HG02623 (cell line): Measurements from ENCODE around the gene RTN4R.
"Not testable (repeated sequence)": the region's sequence is repeated elsewhere in the genome, so short reads cannot be mapped to it uniquely, and the experiment has no call there.

Source experiments
- ATAC-seq: cut with Tn5 transposase; IDR thresholded peaks from one replicate; pipeline ENCODE4 v1.9.1; 2021; ENCODE audit warnings: moderate library complexity; ENCODE audit not compliant: unreplicated experiment

Gene RTN4R

DNA sequence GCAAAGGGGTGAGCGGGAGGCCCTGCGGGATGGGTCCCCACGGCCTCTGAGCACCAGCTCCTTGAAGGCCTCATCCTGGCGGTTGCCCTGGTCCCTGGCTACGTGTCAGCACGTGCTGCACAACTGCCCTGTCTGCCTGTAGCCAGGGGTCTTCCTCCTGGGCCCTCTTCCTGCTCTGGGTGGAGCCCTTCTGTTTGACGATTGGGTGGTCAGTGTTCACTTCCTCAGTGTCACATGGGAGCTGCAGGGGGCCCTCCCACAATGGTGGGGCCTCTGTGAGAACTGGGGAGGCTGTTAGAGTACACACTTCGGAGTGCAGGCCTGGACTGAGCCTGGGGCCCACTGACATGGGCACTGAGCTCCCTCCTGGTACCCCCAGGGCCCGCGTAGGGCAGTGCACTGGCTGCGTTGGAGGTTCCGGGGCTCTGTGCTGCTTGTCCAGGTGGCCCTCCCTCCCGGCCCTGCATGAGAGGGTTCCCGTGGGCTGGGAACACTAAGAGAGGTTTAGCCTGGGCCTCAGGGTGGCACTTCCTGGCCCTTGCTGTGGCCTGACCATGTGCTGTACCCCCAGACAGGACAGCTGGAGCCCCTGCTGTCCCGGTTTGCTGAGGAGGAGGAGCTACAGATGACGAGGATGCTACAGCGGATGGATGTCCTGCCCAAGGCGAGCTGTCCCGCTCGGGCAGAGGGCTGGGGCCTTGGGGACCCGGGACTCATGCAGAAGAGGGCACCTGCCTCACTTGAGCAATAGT lies 38.0 kb upstream of the RTN4R start:
- ATAC-seq: no peak

DNA sequence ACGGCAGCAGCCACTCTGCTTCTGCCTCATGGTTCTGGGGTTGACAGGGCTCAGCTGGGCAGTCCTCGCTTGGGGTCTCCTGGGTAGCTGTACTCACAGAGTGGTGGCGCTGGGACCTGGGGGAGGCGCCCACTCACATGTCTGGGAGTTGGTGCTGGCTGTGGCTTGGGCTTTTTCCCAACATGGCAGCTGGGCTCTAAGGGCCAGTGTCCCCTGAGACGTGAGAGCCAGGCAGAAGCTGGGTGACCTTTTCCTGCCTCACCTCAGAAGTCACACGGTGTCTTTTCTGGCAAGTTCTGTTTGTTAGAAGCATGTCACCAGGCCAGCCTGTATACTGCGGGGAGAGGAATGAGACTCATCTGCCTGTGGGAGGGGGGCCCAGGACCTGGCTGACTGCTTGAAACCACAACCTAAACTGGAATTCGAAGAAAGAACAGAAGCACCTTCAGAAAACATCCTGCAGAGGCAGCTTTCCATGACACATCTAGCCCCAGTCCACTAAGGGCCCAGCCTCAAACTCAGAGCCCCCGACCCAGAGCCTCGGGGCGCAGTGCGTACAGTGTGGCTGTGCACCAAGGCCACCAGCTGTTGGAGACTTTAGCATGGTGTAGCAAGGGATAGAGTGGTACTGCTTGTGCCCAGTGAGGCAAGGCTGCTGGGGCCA lies 37.2 kb upstream of the RTN4R start:
- ATAC-seq: not testable (repeated sequence)

DNA sequence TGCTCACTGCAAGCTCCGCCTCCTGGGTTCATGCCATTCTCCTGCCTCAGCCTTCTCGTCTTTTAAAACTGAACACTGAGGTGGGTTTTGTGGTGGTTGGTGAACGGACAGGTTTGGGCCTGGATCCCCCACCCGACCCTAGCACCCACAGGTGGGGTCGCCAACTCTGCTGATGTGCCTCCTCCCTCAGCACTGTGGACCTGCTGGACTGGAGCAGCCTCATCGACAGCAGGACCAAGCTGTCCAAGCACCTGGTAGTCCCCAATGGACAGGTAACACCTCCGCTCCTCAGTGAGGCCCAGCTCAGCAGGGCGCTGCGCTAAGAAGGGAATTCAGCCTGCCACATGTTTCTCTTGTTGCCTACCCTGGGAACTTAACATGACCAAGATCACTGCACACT lies 36.5 kb upstream of the RTN4R start:
- ATAC-seq: no peak

DNA sequence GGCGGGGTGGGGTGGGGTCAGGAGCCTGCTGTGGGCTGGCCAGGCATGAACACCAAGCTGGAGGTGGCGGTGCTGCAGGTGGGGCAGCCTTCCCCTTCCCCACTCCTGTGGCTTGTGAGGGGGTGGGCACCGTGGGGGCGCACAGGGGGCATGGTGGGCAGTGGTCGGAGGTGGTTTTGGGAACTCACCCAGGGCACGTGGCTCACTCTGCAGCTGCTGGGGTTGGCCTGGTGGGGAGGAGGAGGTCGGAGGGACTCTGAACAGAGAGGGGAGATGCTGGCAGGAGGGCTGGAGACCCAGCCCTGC lies 35.1 kb upstream of the RTN4R start:
- ATAC-seq: not testable (repeated sequence)

DNA sequence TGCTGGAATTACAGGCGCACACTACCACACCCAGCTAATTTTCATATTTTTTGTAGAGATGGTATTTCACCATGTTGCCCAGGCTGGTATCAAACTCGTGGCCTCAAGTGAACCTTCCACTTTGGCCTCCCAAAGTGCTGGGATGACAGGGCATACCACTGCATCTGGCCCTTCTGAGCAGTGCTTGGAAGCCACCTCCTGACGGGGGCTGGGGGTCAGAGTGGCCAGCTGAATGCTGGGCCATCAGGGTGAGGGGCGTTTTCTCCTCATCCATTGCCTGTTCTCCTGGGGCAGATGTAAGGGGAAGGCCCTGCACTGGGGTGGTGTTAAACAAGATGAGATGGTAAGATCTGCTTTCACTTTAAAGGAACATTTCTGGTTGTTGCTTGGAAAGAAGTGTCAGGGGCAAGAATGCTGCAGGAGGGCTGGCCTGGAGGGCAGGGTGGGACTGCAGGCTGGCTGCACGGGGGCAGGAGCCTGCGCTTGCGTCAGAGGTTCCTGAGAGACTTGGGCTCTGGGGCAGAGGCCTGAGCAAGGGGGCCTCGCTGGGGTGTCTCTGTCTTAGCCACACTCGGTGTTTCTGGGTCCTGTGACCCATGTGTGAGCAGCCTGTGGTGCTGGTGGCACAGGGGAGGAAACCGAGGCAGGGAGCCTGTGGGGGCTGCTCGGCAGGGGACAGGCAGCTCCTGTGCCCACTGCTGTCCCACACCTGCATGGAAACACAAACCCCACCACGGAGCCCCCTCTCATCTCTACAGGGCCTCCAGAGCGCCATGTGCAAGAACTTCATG lies 34.5 kb upstream of the RTN4R start:
- no peak for ATAC-seq

DNA sequence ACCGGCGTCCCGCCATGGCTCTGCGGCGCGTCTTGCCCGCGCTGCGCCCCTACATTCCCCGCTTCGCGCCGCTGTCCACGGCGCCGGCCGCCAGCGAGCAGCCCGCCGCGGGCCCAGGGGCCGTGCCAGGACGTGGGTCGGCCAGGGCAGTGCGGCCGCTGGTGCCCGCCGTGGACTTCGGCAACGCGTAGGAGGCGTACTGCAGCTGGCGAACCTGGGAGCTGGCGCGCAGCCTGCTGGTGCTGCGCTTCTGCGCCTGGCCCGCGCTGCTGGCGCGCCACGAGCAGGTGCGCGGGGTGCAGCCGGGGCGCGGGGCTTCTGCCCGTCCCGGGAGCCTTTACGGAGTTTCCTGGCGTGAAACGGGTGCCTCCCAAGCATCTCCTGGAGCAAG lies 31.6 kb upstream of the RTN4R start:
- peak; percentile 20 for ATAC-seq

DNA sequence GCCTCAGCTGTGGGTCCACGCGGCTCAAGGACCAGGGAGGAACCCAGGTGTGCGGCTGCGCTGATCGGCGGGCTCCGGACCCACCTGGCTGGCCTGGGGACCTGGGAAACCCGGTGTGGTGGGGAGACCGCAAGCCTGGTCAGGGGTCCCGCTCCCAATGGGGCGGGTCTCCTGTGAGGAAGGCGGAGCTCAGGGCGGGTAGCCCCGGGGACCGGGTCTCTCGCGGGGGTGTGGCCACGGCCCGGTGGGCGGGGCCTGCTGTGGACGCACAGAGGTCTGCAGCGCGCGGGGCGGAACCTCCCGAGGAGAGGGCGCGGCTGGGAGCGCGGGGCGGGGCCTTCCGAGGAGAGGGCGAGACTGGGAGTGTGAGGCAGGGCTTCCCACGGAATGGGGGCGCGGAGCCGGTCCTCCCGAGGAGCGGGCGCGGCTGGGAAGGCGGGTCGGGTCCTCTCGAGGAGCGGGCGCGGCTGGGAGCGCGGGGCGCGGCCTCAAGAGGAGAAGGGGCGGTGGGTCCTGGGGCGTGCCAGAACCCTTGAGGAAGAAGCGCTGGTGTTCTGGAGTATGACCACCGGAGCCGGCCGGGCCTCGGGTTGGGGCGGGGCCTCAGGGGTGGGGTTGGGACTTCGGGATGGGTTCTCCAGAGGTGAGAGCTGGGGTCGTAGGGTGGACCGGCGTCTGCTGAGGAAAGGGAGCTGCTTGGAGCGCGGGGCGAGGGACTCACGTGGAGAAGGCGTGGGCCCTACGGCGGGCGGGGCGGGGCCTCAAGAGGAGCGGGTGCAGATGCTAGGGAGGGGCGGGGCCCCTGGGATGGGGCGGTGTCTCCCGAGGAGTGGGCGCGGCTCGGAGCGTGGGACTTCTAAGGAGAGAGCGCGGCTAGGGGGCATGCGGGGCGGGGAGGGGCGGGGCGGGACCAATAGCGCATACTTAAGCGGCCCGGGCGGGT lies 31.0 kb upstream of the RTN4R start:
- peak; percentile 51 for ATAC-seq

DNA sequence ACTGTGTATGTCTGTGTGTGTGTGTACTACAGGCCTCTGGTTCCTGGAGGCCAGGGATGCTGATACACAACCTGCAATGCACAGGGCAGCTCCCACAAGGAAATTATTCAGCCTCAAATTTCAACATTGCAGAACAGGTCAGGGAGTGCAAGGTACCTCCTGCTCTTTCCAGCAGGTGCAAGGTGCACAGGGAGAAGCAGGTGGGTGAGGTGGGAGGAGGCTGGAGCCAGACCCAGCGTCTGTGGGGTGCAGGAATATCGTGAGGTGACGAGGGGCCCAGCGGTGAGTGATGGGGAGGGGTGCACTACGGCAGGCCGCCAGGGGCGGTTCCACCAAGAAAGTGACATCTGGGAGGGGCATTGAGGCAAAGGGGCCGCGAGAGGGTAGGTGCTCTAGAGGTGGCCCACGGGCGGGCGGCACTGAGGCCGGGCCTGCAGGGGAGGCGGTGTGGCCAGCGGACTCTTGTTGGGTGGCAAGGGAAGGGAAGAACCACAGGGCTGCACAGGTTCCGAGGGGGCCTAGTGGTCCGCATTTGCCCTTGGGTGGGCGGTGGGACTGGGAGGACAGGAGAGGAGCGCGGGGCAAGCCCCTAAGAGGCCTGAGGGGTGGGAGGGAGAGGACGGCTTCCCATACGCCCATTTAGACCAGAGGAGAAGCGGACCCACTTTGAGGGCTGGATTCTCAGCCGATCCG lies 30.1 kb upstream of the RTN4R start:
- ATAC-seq: no peak

DNA sequence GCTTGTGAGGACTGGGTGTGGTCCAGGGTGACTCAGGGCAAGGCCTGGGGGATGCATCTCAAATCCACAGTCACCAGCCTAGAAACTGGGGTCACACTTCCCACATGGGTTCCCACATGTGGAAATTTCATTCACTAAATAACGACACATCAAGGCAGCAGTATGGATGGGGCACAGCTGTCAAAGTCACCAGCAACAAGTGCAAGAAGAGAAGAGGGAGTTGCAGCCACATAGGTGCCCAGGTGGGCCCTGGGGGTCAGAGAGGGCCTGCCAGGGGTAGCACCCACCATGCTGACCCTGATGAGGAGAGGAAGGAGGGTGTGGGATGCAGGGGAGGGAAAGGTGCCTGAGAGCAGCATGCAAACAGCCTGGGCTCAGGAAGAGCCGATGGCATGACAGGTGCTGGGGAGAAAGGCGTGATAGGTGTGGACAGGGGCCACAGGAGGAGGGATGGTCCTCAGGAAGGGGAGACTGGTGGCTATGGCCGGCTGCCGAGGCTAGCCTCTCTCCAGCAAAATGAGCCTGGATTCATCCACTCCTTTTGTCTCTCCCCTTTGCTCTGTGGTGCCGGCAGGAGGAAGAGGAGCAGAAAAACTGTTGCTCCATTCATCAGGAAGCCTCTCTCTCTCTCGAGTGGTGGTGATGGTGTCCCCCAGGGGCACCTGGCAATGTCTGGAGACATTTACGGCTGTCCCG lies 29.4 kb upstream of the RTN4R start:
- ATAC-seq: no peak

DNA sequence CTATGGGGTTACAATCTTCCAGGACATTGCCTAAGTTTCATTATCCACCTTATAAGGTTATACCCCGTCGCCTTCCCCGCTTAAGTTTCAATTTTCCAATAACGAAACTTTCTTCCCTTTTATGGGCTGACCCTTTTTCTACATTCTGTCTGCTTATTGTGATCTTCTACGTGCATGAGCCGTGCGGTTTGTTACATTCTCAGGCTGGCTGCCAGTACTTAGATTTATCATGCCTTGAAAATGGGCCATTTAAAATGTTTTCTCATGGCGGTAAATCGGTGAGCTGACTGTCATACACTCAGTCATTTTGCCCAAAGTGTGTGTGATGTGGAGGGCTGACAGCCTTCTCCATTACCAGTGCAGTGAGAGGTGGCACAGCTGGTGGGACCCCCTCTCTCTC lies 28.5 kb upstream of the RTN4R start:
- ATAC-seq: no peak

DNA sequence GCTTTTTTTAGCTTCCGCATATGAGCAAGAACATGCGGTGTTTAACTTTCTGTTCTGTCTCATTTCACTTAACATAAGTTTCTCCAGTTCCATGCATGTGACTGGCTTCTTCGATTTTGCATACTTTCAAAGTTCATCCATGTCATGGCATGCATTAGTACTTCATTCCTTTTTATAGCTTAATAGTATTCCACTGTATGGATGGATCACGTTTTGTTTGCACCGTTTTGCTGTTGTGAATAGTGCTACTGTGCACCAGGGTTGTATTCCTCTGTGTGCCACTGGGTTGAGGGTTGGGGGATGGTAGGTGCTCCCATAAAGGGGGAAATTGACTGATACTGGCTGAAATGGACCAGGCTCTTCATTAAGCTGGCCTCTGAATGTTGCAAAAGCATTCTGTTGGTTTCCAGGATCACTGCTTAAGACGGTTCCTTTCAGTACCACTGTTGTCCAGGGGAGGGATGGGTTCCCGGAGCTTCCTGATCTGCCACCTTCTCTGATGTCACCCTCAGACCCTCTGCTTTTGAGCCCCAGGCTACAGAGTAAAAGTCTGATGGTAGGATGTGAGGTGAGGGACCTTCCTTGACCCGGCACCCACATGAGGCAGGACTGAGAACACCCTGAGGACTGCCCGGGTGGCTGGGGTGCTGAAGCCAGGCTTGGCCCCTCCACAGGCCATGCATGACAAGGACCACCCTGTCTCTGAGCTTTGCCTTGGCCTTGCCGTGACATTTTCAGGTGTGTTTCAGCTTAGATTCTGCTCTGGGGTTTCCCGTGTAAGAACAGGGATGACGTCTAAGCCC lies 27.3 kb upstream of the RTN4R start:
- ATAC-seq: no peak

DNA sequence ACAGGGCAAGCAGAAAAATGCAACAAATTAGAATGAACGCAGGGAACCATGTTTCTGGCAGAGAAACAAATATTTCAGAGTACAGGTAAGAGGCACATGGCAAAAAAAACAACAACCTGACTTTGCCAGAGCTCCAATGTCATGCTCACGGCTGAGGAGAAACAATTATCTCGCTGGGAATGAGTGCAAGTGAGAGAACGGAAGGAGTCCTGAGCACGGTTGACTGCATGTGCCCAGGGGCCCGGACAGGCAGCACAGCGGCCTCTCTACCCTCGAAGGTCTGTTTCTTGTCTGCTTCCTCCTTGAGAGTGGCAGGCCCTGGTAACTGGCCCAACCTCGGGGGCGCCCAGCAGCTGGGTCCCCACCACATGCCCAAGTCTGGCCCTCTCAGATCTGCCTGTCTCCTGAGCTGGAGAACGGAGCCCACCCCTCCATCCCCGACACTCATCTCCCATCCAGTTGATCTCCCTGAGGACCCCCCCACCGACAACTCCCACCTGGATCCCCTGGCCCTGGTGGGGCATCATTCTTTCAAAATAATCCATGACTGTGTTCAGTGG lies 24.6 kb upstream of the RTN4R start:
- ATAC-seq: no peak

DNA sequence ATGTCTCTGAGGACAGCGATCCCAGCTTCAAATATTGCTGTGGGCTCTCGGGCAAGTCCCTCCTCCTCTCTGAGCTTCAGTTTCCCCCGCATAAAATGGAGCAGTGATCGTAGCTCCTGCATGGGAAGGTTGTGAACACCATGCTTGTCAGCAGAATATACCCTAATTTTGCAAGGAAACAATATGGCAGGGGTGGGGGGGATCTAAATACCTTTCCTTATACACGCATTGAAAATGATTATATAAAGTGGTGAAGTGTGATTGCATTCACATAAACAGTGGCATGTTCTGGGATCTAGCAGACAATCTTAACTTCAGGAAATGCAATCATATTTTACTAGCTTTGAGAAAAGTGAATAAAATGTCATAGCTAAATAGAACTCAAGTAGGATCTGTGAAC lies 24.0 kb upstream of the RTN4R start:
- no peak for ATAC-seq

DNA sequence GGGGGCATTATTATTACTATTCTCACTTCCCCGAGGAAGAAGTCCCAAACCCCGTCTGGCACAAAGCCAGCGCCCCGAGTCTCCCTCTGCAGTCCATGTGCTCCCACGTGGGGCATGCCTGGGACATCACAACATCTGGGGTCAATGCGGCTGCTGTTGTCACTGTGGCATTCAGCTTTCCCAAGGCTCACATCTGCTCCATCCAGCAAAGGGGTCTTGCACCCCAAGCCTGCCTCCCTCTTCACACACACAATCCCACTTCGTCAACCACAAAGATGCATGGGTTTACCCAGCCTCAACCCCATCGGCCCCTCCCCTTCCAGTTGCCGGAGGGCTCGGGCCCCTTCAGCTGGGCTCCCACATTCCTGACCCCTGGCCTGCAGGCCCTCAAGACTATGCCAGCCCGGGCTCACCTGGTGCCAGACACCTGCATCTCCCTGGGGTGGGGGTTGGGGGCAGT lies 23.5 kb upstream of the RTN4R start:
- ATAC-seq: no peak

DNA sequence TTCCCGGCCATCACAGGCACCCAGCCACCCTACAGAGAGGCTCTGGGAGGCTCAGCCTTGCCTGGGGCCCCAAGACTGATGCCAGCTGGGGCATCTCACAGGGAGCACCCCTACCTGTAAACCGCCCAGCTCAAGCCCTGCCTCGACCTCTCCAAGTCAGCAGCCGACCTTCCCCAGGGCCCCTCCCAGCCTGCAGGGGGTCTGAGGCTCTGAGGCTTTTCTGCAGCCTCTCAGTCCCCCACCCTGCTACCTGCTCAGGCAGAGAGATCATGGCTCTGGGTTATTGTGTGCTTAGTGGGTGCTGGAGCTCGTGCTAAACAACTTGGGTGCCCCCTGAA lies 23.1 kb upstream of the RTN4R start:
- no peak for ATAC-seq

DNA sequence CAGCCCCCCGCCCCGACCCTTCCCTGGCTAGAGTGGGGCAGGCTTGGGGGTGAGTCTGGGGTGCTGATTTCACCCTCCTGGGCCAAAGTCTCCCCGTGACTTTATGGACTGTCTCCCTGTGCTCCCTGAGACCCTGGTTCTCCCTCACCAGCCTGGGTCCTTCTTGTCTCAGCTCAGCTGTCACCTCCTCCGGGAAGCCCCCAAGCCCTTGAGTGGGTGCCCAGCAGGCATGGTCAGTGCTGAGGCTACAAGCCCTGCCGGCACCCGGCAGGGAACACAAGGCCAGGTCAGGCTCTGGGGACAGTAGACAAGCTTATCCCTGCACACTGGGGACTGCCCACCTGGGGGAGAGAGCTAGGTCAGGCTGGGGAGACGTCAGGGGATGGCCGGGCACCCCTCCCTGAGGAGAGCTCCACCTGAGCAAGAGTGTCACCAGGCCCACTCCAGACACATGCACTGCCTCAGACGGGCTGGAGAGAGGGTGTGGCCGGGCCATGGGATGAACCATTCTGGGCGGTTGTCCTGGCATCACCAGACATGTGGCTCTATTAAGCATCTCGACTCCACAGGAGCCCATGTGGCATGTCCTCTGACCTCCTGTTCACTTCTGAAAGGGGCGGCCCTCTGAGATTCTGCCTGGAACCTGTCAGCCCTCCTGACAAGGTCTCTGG lies 22.6 kb upstream of the RTN4R start:
- no peak for ATAC-seq

DNA sequence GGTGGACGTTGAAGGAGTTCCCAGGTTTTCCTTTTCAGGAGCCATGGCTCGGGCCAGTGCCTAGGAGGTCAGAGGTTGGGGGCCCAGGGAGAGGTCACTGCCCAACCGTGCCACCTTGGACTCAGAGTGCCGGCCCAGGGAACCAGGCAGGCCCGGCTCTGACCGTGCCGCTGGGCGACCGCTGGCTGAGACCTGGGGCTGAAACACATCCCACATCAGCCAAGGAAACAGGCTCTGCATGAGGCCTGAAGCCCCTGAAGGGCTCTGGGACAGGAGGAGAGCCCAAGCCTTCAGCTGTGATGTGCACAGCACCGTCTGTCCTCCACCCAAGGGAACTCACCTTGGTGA lies 21.9 kb upstream of the RTN4R start:
- no peak for ATAC-seq
